GM20000 (cell line): ENCODE results near the gene TRIM66.

Source experiments
- DNase-seq: peaks from one replicate; pipeline ENCODE4 v3.0.0; 2012; ENCODE audit warnings: low spot score
- CTCF ChIP-seq: IDR thresholded peaks from 2 replicates; pipeline ENCODE4 v1.5.1; 2012; ENCODE audit warnings: mild to moderate bottlenecking, control low read depth; ENCODE audit errors: extremely low read depth, missing control alignments

TRIM66 gene

DNA sequence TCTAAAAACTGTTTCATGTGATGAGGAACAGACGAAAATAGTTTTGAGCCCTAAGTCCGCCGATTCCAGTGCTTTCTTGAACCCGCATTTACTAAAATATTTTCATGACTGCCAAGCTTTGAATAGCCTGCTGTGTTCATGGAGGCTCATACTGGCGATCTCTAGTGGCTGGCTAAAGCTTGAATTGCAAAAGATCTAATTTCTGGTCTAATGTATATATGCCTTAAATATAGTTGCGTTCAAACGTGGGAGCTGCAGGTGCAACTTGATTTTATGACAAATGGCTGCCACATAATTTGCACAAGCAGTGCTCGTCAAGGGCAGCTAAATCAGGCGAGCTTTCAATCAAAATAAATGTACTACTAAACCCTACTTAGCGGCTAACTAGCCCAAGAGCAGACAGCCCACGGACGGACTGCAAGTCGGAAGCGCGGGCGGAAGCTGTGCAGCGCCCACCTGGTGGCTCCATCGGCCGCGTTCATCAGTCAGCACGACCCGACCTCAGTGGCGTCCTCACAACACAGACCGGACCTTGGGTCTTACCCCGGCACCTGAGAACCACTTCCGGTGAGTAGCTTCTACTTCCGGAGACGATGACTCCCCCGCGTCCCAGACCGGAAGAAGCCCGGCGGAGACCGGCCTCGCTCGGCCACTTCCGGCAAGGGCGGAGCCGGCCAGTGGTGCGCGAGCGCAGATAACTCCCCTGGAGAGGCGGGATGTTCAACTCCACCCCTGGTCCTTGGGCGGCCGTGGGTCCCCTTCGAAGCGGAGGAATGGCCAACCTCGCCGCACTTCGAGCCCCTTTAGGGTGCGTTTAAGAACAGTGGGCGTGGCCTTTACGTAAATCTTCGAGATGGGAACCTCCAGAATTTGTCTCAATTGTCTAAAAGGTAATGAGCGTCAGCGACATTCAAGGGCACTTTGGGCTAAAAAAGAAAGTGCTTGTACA lies 6.2 kb upstream of the TRIM66 start:
- DNase-seq: peak; percentile 93
- no peak for TF ChIP-seq CTCF

GRCh38 chr11:8686325-8686724 lies 3.9 kb upstream of the TRIM66 start:
- TF ChIP-seq CTCF: no peak
- DNase-seq: no peak

DNA sequence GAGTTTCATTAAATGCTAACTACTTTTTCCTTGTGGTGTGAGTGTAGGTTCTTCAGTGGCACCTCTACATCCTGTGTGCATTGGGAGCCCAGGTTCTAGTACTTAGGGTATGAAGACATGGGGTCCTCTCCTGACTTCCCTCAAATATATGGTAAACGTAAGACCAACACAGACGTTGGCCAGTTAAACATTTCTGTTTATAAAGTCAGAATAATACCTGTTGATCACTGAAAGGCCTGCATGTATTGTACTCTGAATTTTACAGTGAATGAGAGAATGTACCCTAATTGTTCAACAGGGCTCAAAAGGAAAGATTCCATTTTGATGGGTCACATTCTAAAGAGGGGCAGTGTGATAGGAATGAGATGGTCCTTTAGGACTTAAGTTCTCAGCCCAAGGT lies 3.4 kb upstream of the TRIM66 start:
- no peak for DNase-seq

GRCh38 chr11:8685306-8685705 lies 2.8 kb upstream of the TRIM66 start:
- no peak for DNase-seq
- TF ChIP-seq CTCF: no peak

More for the DNA sequence above, 3.4 kb upstream of the TRIM66 start:
- TF ChIP-seq CTCF: no peak

DNA sequence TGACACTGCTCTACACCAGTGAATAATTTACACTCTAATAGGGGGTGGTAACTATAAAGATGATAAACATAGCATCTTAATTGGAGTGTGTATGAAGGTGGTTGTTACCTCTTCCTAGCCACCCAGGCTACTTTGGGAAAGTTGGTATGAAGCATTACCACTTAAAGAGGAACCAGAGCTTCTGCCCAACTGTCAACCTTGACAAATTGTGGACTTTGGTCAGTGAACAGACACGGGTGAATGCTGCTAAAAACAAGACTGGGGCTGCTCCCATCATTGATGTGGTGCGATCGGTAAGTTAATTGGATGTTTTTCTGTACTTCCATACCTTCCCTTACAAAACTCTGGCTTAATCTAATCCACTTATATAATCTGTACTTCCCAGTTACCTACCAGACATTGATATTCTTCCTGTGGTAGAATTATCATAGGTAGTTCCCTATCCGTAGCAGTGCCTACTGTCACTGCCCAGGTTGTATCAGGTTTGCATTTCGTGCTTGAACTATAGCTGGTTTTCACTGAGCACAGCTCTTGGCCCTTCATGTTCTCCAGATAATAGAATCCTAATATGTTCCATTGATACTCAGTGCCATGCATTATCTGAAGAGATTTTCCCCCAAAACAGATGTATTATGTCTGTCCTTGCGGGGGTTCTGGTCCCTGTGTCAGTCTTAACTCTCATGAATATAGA lies 2.3 kb upstream of the TRIM66 start:
- DNase-seq: no peak
- TF ChIP-seq CTCF: no peak

DNA sequence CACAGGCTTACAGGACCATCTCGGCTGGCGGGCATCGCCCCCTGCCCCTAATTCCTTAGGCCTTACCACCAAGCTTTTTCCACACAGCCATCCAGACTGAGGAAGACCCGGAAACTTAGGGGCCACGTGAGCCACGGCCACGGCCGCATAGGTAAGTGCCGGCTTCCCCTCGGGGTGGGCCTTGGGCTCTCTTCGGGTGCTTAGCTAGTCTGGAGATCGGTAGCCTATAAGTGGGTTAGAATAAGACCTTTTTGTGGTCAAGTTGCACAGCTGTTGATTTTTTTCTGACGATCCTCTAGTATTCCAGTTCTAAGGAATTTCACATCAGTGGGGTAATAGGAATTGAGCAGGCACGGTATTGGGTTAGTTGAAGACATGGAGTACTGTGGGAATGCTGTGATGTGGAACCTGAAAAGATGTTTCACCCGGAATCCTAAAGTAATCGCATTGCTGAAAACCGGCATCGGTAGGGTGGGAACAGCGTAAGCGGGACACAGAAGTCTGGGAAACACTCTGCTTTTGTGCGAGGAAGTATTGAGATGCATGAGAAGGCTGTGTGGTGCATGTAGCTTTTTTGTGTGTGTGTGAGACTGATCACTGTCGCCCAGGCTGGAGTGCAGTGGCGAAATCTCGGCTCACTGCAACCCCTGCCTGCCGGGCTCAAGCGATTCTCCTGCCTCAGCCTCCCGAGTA lies 796 bp upstream of the TRIM66 start:
- TF ChIP-seq CTCF: no peak
- no peak for DNase-seq

DNA sequence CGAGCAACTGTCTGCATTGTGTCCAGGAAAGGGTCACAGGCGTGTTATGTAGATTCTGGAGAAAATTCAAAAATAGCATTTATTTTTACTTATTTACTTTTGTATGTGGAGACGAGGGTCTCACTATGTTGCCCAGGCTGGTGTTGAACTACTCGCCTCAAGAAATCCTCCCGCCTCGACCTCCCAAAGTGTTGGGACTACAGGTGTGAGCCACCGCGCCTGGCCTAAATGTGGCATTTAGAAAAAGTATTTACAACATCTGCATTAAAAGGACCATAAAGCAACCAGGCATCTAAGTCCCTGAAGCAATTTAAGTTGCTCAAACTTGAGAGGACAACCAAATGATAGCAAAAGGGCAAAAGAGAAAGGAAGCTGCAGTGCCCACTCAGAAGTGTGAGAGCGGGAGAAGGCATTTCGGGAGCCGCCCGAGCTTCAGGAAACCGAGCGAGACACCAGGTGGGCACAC lies 595 bp downstream of the TRIM66 start:
- DNase-seq: peak; percentile 18
- TF ChIP-seq CTCF: no peak
